CD4-positive, CD25-positive, alpha-beta regulatory T cell (primary cell): Measurements from ENCODE around the gene PLA2G12A. TPM values are rescaled to one million over a fixed set of nuclear protein-coding genes. Genes with fewer than 3 reads are reported as not detected.
A peak's percentile ranks its signal among the peaks of the same experiment; 100 is the strongest.

Experiments
- ATAC-seq, 2 donors: fragments of 150-1000 bp; cut with Tn5 transposase; one replicate each; pipeline ENCODE4 v1.10.0; 2021; ENCODE audit warnings: low read depth in 2 of 2, moderate number of reproducible peaks in 2 of 2, moderate library complexity in 1 of 2
- DNase-seq, 3 donors: peaks; one replicate each; pipeline versions ENCODE4 v3.0.0 to v3.0.0-alpha.2; 2012 to 2022; ENCODE audit warnings: mixed read lengths in 1 of 3
- H3K27ac ChIP-seq: one replicate; pipeline ENCODE4 v1.7.0; 2013; ENCODE audit warnings: mild to moderate bottlenecking, low read length; ENCODE audit not compliant: insufficient read depth, poor library complexity, severe bottlenecking
- H3K27me3 ChIP-seq: one replicate; pipeline ENCODE4 v1.7.0; 2013; ENCODE audit warnings: low read length; ENCODE audit not compliant: control insufficient read depth, insufficient read depth
- H3K36me3 ChIP-seq: one replicate; pipeline ENCODE4 v1.7.0; 2013; ENCODE audit warnings: mild to moderate bottlenecking, low read length, moderate library complexity; ENCODE audit not compliant: control insufficient read depth, insufficient read depth
- H3K4me1 ChIP-seq: 2 replicates; pipeline ENCODE4 v1.7.0; 2013; ENCODE audit warnings: mild to moderate bottlenecking, low read length; ENCODE audit not compliant: insufficient read depth, control insufficient read depth, poor library complexity, severe bottlenecking
- H3K4me3 ChIP-seq: one replicate; pipeline ENCODE4 v1.7.0; 2013; ENCODE audit warnings: low read depth, mild to moderate bottlenecking, low read length, moderate library complexity
- H3K9me3 ChIP-seq, 2 experiments: 1 replicate in 1 of 2; 2 replicates in 1 of 2; pipeline ENCODE4 v1.7.0; 2013; ENCODE audit warnings: low read length in 2 of 2, mild to moderate bottlenecking in 1 of 2, moderate library complexity in 1 of 2; ENCODE audit not compliant: control insufficient read depth in 2 of 2
- H3K27ac Mint-ChIP-seq, 3 donors: one replicate each; pipeline ENCODE4 v1.8.0; 2020 to 2022; ENCODE audit warnings: mild to moderate bottlenecking in 3 of 3, mixed read lengths in 3 of 3, moderate library complexity in 2 of 3
- H3K27me3 Mint-ChIP-seq: one replicate; pipeline ENCODE4 v1.8.0; 2022; ENCODE audit warnings: mild to moderate bottlenecking, mixed read lengths
- H3K36me3 Mint-ChIP-seq: one replicate; pipeline ENCODE4 v1.8.0; 2020; ENCODE audit warnings: mixed read lengths
- H3K4me1 Mint-ChIP-seq, 4 donors: one replicate each; pipeline ENCODE4 v1.8.0; 2020 to 2022; ENCODE audit warnings: mixed read lengths in 4 of 4, mild to moderate bottlenecking in 1 of 4
- H3K4me3 Mint-ChIP-seq, 4 donors: one replicate each; pipeline ENCODE4 v1.8.0; 2020 to 2022; ENCODE audit warnings: mild to moderate bottlenecking in 4 of 4, mixed read lengths in 4 of 4, moderate library complexity in 3 of 4
- H3K9me3 Mint-ChIP-seq, 7 donors: one replicate each; pipeline ENCODE4 v1.8.0; 2020 to 2022; ENCODE audit warnings: mixed read lengths in 7 of 7, mild to moderate bottlenecking in 3 of 7, moderate library complexity in 2 of 7
- polyA plus RNA-seq, 4 donors: library from polyadenylated mRNA; unstranded; fragments of 300-500 nt; fragmentation: Illumina TruSeq; gene quantifications; one replicate each; pipeline ENCODE4 v1.2.3, GENCODE V29; 2021
- total RNA-seq: library from RNA; stranded (reverse); gene quantifications from one replicate; pipeline ENCODE4 v1.2.3, GENCODE V29; 2022

Gene PLA2G12A
- total RNA-seq, result 13.3 TPM
- 10 to 100 TPM; 36.3 to 48.4 (median 43.2) TPM for polyA plus RNA-seq

DNA sequence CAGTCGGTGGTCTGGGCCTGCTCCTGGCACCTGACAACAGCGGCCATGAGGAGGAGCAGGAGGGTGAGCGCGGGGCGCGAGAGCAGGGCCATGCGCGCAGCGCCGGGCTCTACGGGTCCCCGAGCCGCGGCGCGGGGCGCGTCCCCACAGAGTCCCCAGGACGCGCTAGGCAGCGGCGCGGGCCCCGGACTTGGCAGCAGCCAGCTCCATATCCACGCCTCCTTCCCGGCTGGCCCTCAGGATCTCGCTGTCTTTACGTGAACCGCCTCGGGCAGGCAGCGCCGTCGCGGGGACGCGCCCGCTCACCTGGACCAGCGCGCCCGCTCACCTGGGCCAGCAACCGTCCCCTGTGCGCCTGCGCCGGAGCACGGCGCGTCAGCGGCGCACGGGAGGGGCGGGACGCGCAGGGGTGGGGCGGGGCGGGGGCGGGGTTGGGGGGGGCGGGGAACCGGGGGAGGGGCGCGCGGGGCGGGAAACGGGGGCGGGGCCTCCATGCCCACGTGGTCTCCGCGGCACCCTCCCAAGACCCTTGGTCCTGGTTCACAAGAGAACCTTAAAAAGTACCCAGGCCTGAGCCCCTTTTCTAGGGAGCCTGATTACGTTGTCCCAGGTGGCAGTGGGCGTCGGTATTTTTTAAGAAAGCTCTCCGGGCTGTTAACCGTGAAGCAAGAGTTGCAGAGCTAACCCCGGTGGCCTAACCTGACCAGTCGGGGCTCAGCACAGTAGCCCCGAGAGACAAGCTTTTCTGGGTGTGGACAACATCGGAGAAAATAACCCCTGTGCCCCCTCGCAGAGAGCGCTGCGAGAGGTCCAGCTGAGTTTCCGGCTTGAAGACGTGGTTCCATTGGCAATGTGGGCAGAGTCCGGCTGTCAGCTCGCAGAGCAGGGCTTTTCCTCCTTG, at the start of gene PLA2G12A:
Gene PLA2G12A (minus strand): TSS at position 353 of the 901 bp plus-strand sequence. CDS start 261 bp downstream, at position 92.
- Mint-ChIP-seq H3K9me3 (no peaks in the 10 kb centered on the region), H3K4me1 (peaks cover 9 to 35% (median 15%) of the 10 kb centered on the region in 4 donors), H3K27ac (peak within 1 kb of the TSS; percentile 68 to 93 (median 90)), H3K36me3 (peaks cover 19% of the 10 kb centered on the region), H3K4me3 (peak within 1 kb of the TSS; percentile 91 to 94 (median 92)), H3K27me3 (peaks cover 9% of the 10 kb centered on the region)
- DNase-seq (peak; percentile 76 to 86 (median 83)), ATAC-seq (peak; percentile 83 to 87)
- Histone ChIP-seq H3K36me3 (no peaks in the 10 kb centered on the region), H3K27ac (peak within 1 kb of the TSS; percentile 68), H3K27me3 (peaks cover 2% of the 10 kb centered on the region), H3K4me3 (peak within 1 kb of the TSS; percentile 87), H3K9me3 (no peaks in the 10 kb centered on the region), H3K4me1 (peaks cover 19% of the 10 kb centered on the region)

- H3K9me3 Mint-ChIP-seq, result peaks cover 0 to 1% (median 0%) of the 10 kb centered on the region in 7 donors
- H3K9me3 ChIP-seq, result no peaks in the 10 kb centered on the region
- no peak overlapping the region for H3K27ac ChIP-seq
- H3K4me3 ChIP-seq, result no peak overlapping the region
- H3K27me3 Mint-ChIP-seq, result peaks cover 34% of the 10 kb centered on the region
- H3K27me3 ChIP-seq, result peaks cover 9% of the 10 kb centered on the region
- ATAC-seq (no peak), DNase-seq (no peak)
- H3K4me1 ChIP-seq, result no peaks in the 10 kb centered on the region
- H3K36me3 ChIP-seq, result no peaks in the 10 kb centered on the region
- no peak overlapping the region for H3K27ac Mint-ChIP-seq
- H3K36me3 Mint-ChIP-seq, result no peaks in the 10 kb centered on the region
- H3K4me3 Mint-ChIP-seq, result no peak overlapping the region
- no peaks in the 10 kb centered on the region for H3K4me1 Mint-ChIP-seq
Measured at GRCh38 chr4:109764789-109765402, 35.0 kb upstream of the PLA2G12A start.

- no peaks in the 10 kb centered on the region for H3K36me3 ChIP-seq
- H3K4me1 Mint-ChIP-seq, result no peaks in the 10 kb centered on the region
- no peaks in the 10 kb centered on the region for H3K9me3 ChIP-seq
- ATAC-seq (no peak), DNase-seq (no peak)
- no peak overlapping the region for H3K4me3 Mint-ChIP-seq
- peaks cover 34% of the 10 kb centered on the region for H3K27me3 Mint-ChIP-seq
- H3K27ac ChIP-seq, result no peak overlapping the region
- peaks cover 9% of the 10 kb centered on the region for H3K27me3 ChIP-seq
- no peaks in the 10 kb centered on the region for H3K36me3 Mint-ChIP-seq
- peaks cover 0 to 1% (median 0%) of the 10 kb centered on the region in 7 donors for H3K9me3 Mint-ChIP-seq
- H3K4me3 ChIP-seq, result no peak overlapping the region
- H3K4me1 ChIP-seq, result no peaks in the 10 kb centered on the region
- no peak overlapping the region for H3K27ac Mint-ChIP-seq
Measured at GRCh38 chr4:109764376-109764775, 34.5 kb upstream of the PLA2G12A start.

DNA sequence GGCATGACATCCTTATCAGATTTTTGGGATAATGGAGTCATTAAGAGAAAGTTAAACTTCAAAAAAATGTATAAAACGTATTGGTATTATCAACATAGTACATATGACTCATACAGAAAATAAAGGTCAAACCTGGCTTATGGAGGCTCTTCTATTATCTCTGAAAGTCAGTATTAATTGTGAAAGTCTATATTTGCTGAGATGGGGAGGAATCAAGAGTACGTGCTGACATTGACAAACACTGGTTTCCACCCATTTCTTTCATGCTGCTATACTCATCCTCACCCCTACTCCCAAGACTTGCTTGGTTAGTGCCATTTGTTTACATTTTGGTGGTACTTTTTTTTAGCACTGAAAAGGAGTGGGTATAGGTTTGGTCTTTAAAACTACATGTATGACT, 30.8 kb upstream of the PLA2G12A start:
- no peak overlapping the region for H3K4me3 ChIP-seq
- H3K9me3 Mint-ChIP-seq, result no peaks in the 10 kb centered on the region
- DNase-seq, result peak in 1 of 3 donors; percentile 10
- H3K27ac ChIP-seq, result no peak overlapping the region
- no peaks in the 10 kb centered on the region for H3K4me1 ChIP-seq
- ATAC-seq, result no peak
- H3K9me3 ChIP-seq, result no peaks in the 10 kb centered on the region
- no peak overlapping the region for H3K27ac Mint-ChIP-seq
- peaks cover 36% of the 10 kb centered on the region for H3K27me3 Mint-ChIP-seq
- H3K4me3 Mint-ChIP-seq, result no peak overlapping the region
- no peaks in the 10 kb centered on the region for H3K4me1 Mint-ChIP-seq
- H3K27me3 ChIP-seq, result peaks cover 11% of the 10 kb centered on the region
- H3K36me3 Mint-ChIP-seq, result no peaks in the 10 kb centered on the region
- no peaks in the 10 kb centered on the region for H3K36me3 ChIP-seq

- no peak overlapping the region for H3K27ac ChIP-seq
- no peak for DNase-seq
- H3K36me3 Mint-ChIP-seq, result no peaks in the 10 kb centered on the region
- H3K36me3 ChIP-seq, result no peaks in the 10 kb centered on the region
- no peak for ATAC-seq
- H3K4me1 ChIP-seq, result no peaks in the 10 kb centered on the region
- H3K27me3 Mint-ChIP-seq, result peaks cover 11% of the 10 kb centered on the region
- no peak overlapping the region for H3K4me3 ChIP-seq
- H3K9me3 Mint-ChIP-seq, result no peaks in the 10 kb centered on the region
- H3K27ac Mint-ChIP-seq, result no peak overlapping the region
- H3K27me3 ChIP-seq, result peaks cover 5% of the 10 kb centered on the region
- no peaks in the 10 kb centered on the region for H3K9me3 ChIP-seq
- peaks cover 0 to 6% (median 0%) of the 10 kb centered on the region in 4 donors for H3K4me1 Mint-ChIP-seq
- H3K4me3 Mint-ChIP-seq, result no peak overlapping the region
Measured at GRCh38 chr4:109755656-109756055, 25.8 kb upstream of the PLA2G12A start.

GRCh38 chr4:109754093-109754857, 24.4 kb upstream of the PLA2G12A start:
- no peaks in the 10 kb centered on the region for H3K9me3 ChIP-seq
- Mint-ChIP-seq H3K27me3 (peaks cover 11% of the 10 kb centered on the region), H3K4me1 (peaks cover 0 to 6% (median 0%) of the 10 kb centered on the region in 4 donors), H3K9me3 (no peaks in the 10 kb centered on the region), H3K4me3 (no peak overlapping the region), H3K36me3 (no peaks in the 10 kb centered on the region), H3K27ac (no peak overlapping the region)
- DNase-seq, result peak in 2 of 3 donors; percentile 11 to 33
- no peak for ATAC-seq
- no peak overlapping the region for H3K27ac ChIP-seq
- peaks cover 5% of the 10 kb centered on the region for H3K27me3 ChIP-seq
- no peak overlapping the region for H3K4me3 ChIP-seq
- no peaks in the 10 kb centered on the region for H3K4me1 ChIP-seq
- H3K36me3 ChIP-seq, result no peaks in the 10 kb centered on the region

DNA sequence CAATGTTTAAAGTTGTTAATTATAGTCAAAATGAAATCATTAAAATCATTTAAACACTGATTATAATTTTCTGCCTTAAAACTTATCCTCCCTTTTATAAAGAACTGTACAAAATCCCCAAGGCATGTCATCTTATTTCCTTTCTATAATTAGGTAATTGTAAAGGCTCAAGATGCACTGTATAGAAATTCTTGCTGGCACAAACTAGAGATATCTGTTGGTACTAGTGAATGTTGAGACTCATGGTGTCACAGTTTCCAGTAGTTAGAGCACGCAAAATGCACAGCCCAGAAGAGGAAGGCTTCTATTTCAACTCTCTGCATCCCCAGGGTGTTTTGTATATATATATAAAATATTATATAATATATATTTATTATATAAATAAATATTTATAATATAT, 22.7 kb upstream of the PLA2G12A start:
- Mint-ChIP-seq H3K4me1 (peaks cover 0 to 6% (median 0%) of the 10 kb centered on the region in 4 donors), H3K4me3 (no peak overlapping the region), H3K27ac (no peak overlapping the region), H3K9me3 (no peaks in the 10 kb centered on the region), H3K36me3 (no peaks in the 10 kb centered on the region), H3K27me3 (peaks cover 17% of the 10 kb centered on the region)
- Histone ChIP-seq H3K9me3 (no peaks in the 10 kb centered on the region), H3K36me3 (no peaks in the 10 kb centered on the region), H3K4me3 (no peak overlapping the region), H3K27me3 (peaks cover 7% of the 10 kb centered on the region), H3K4me1 (no peaks in the 10 kb centered on the region), H3K27ac (no peak overlapping the region)
- ATAC-seq, result no peak
- no peak for DNase-seq
